Caco-2 (cell line): ENCODE measurements around the gene MAP7. TPM values are rescaled to one million over a fixed set of nuclear protein-coding genes. Genes with fewer than 3 reads are reported as not detected.
"Not testable (repeated sequence)": the region's sequence is repeated elsewhere in the genome, so short reads cannot be mapped to it uniquely, and the experiment has no call there.

Source experiments
- BruUV-seq: library from RNA; stranded (reverse); fragments of 400-500 nt; replicated peaks from 2 replicates; lab custom pipeline; 2021; lab: Mats Ljungman, UMichigan
- CTCF ChIA-PET: fragments of 300-600 bp; sonication (Branson Sonifier 250); formaldehyde crosslinking; loops from one replicate; lab custom pipeline; 2022; ENCODE audit warnings: antibody characterized with exemption; lab: Charles Lee
- POLR2A ChIA-PET: fragments of 300-600 bp; sonication (Branson Sonifier 250); formaldehyde crosslinking; loops from one replicate; lab custom pipeline; 2022; ENCODE audit warnings: antibody characterized with exemption; lab: Charles Lee
- DNase-seq, 2 experiments: peaks; one replicate each; pipeline versions ENCODE4 v3.0.0 to v3.0.0-alpha.2; 2020 to 2022
- H3K27me3 ChIP-seq: replicated peaks from 2 replicates; pipeline ENCODE4 v1.6.0; 2011; ENCODE audit warnings: low read length; ENCODE audit not compliant: control insufficient read depth, insufficient read depth
- H3K36me3 ChIP-seq: 2 replicates; pipeline ENCODE4 v1.5.1; 2011; ENCODE audit warnings: low read length; ENCODE audit not compliant: control insufficient read depth, insufficient read depth
- H3K4me1 ChIP-seq: fragments of 250-450 bp; sonication (Bioruptor Pico); 2 replicates; pipeline ENCODE4 v1.5.1; 2020; ENCODE audit warnings: mild to moderate bottlenecking
- H3K4me3 ChIP-seq: 2 replicates; pipeline ENCODE4 v1.5.1; 2011; ENCODE audit warnings: low read depth, mild to moderate bottlenecking, control low read depth, low read length
- H3K9me3 ChIP-seq: fragments of 250-450 bp; sonication (Bioruptor Pico); 2 replicates; pipeline ENCODE4 v1.5.1; 2020; ENCODE audit warnings: mild to moderate bottlenecking, moderate library complexity
- H3K27ac Mint-ChIP-seq: one replicate; pipeline ENCODE4 v1.8.0; 2022; ENCODE audit warnings: mixed read lengths; ENCODE audit not compliant: unreplicated experiment
- H3K27me3 Mint-ChIP-seq: one replicate; pipeline ENCODE4 v1.8.0; 2022; ENCODE audit warnings: mixed read lengths; ENCODE audit not compliant: insufficient read depth, unreplicated experiment
- H3K36me3 Mint-ChIP-seq: one replicate; pipeline ENCODE4 v1.8.0; 2022; ENCODE audit warnings: mild to moderate bottlenecking, mixed read lengths; ENCODE audit not compliant: insufficient read depth, unreplicated experiment
- H3K4me1 Mint-ChIP-seq: one replicate; pipeline ENCODE4 v1.8.0; 2022; ENCODE audit warnings: low read depth, mixed read lengths; ENCODE audit not compliant: unreplicated experiment
- H3K4me3 Mint-ChIP-seq: one replicate; pipeline ENCODE4 v1.8.0; 2022; ENCODE audit warnings: mild to moderate bottlenecking, moderate library complexity, mixed read lengths; ENCODE audit not compliant: unreplicated experiment
- H3K9me3 Mint-ChIP-seq: one replicate; pipeline ENCODE4 v1.8.0; 2022; ENCODE audit warnings: mixed read lengths; ENCODE audit not compliant: unreplicated experiment
- intact Hi-C: fragments of 100-400 bp; cut with micrococcal nuclease; formaldehyde crosslinking; loops from one replicate; pipeline ENCODE4 v1.10.0; 2022; ENCODE audit not compliant: unreplicated experiment
- total RNA-seq: library from RNA; stranded (reverse); gene quantifications from 2 replicates; pipeline ENCODE4 v1.2.3, GENCODE V29; 2022
- TF ChIP-seq, protein P1 (sequence below), 2 experiments: fragments of 200-600 bp in 1 of 2; IDR thresholded peaks; 1 replicate in 1 of 2; 2 replicates in 1 of 2; pipeline versions ENCODE4 v1.5.1 to v1.8.0; 2011 to 2022; ENCODE audit warnings: antibody characterized with exemption in 1 of 2, control low read depth in 1 of 2, inconsistent platforms in 1 of 2, low read depth in 1 of 2, low read length in 1 of 2, mild to moderate bottlenecking in 1 of 2, moderate library complexity in 1 of 2; ENCODE audit not compliant: insufficient read depth in 1 of 2, severe bottlenecking in 1 of 2, unreplicated experiment in 1 of 2

Gene MAP7
- total RNA-seq, 1 experiment from 2014 or later: 55.3 TPM

DNA sequence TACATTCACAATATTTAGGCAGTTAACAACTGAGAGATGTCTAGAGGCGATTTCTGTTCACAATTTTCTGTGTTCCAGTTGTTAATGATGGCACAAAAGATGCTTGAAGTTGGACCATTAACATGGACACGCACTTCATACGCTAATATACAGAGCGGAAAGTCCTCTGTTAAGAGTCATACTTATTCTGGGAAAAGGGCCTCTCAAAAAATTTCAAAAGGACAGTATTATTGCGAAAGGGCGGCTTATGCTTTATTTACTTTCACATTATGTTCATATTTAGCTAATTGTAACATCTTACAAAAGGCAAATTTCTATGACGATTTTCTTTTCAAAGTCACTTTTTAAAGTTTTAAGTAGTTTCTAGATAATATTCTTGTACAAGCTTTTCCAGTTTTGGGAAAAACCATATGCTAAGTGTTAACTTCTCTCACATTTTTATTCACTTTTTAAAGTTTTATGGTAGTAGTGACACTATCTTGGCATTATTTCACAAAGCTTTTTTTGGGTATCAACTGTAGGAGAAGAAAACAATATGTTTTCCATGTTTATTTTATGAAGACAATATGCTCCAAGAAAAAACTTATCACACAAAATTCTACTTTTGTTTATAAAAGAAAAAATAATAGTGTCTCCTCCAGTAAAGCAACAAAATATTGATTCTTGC is 62.3 kb downstream of the MAP7 start:
- Histone ChIP-seq H3K4me3 (no peak overlapping the region), H3K27me3 (no peaks in the 10 kb centered on the region), H3K9me3 (no peaks in the 10 kb centered on the region), H3K36me3 (no peaks in the 10 kb centered on the region), H3K4me1 (no peaks in the 10 kb centered on the region)
- no peak overlapping the region for H3K4me3 Mint-ChIP-seq
- no peaks in the 10 kb centered on the region for H3K27me3 Mint-ChIP-seq
- no TSS peak for BruUV-seq
- no peak for DNase-seq
- ChIA-PET POLR2A (no interaction called here), CTCF (no interaction called here)
- no peaks in the 10 kb centered on the region for H3K9me3 Mint-ChIP-seq
- H3K36me3 Mint-ChIP-seq: no peaks in the 10 kb centered on the region
- no peaks in the 10 kb centered on the region for H3K4me1 Mint-ChIP-seq
- no peak overlapping the region for H3K27ac Mint-ChIP-seq
- TF ChIP-seq, protein P1, sequence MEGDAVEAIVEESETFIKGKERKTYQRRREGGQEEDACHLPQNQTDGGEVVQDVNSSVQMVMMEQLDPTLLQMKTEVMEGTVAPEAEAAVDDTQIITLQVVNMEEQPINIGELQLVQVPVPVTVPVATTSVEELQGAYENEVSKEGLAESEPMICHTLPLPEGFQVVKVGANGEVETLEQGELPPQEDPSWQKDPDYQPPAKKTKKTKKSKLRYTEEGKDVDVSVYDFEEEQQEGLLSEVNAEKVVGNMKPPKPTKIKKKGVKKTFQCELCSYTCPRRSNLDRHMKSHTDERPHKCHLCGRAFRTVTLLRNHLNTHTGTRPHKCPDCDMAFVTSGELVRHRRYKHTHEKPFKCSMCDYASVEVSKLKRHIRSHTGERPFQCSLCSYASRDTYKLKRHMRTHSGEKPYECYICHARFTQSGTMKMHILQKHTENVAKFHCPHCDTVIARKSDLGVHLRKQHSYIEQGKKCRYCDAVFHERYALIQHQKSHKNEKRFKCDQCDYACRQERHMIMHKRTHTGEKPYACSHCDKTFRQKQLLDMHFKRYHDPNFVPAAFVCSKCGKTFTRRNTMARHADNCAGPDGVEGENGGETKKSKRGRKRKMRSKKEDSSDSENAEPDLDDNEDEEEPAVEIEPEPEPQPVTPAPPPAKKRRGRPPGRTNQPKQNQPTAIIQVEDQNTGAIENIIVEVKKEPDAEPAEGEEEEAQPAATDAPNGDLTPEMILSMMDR (IDR thresholded peaks at IDR 0.05; ENCODE audit: insufficient read depth in 1 of 2, low read depth in 1 of 2, low read length in 1 of 2, severe bottlenecking in 1 of 2, unreplicated experiment in 1 of 2): no peak
- intact Hi-C loops: no loop called here

DNA sequence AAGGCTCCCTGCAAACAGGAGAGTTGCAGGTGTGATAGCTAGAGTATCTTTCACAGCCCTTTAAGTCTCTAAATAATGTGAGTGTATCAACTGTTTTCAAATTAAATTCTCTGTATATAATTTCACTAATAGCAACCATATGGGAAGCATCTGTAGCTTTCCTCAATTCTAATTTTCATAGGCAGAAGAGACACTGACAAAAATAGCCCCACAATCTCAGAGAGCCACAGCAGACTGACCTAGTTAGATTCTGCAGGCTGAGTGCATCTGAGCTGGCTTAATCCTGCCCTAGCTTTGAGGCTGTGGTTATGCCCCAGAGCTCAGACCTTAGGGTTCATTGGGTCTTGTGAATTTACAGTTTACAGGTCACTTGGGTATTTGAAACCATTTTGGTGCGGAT is 63.9 kb downstream of the MAP7 start:
- H3K27me3 Mint-ChIP-seq: no peaks in the 10 kb centered on the region
- Histone ChIP-seq H3K27me3 (no peaks in the 10 kb centered on the region), H3K4me1 (no peaks in the 10 kb centered on the region), H3K4me3 (no peak overlapping the region), H3K36me3 (no peaks in the 10 kb centered on the region), H3K9me3 (no peaks in the 10 kb centered on the region)
- ChIA-PET CTCF (no interaction called here), POLR2A (no interaction called here)
- H3K27ac Mint-ChIP-seq: no peak overlapping the region
- H3K36me3 Mint-ChIP-seq: no peaks in the 10 kb centered on the region
- intact Hi-C loops: no loop called here
- TF ChIP-seq, protein P1 (IDR thresholded peaks at IDR 0.05; ENCODE audit: insufficient read depth in 1 of 2, low read depth in 1 of 2, low read length in 1 of 2, severe bottlenecking in 1 of 2, unreplicated experiment in 1 of 2): no peak
- BruUV-seq: no TSS peak
- H3K9me3 Mint-ChIP-seq: no peaks in the 10 kb centered on the region
- no peak for DNase-seq
- no peak overlapping the region for H3K4me3 Mint-ChIP-seq
- no peaks in the 10 kb centered on the region for H3K4me1 Mint-ChIP-seq

DNA sequence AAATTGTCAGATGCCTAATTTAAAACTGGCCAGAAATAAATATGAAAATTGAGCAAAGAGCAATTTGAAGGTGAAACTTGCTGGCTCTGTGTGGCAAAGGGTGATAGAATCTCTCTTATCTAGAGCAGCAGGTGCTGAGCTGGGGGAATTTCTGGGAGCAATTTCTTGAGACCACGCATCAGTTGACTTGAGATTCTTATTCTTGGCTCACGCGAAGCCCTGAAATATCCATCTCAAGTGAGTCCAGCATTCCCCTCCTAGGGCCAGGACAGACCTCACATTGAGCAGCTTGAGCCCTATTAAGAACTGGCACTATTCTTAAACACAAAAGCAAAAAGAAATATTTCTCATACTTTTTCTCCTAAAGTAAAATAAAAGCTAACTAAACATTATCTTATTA is 66.3 kb downstream of the MAP7 start:
- H3K27me3 ChIP-seq: no peaks in the 10 kb centered on the region
- no peaks in the 10 kb centered on the region; the same call in 1 of the 2 replicates for H3K9me3 ChIP-seq
- H3K27me3 Mint-ChIP-seq: no peaks in the 10 kb centered on the region
- POLR2A ChIA-PET: no interaction called here
- BruUV-seq: no TSS peak
- no peaks in the 10 kb centered on the region for H3K36me3 Mint-ChIP-seq
- no peaks in the 10 kb centered on the region for H3K4me1 Mint-ChIP-seq
- no peak overlapping the region for H3K4me3 Mint-ChIP-seq
- H3K9me3 Mint-ChIP-seq: peaks cover 8% of the 10 kb centered on the region
- TF ChIP-seq, protein P1 (IDR thresholded peaks at IDR 0.05; ENCODE audit: insufficient read depth in 1 of 2, low read depth in 1 of 2, low read length in 1 of 2, severe bottlenecking in 1 of 2, unreplicated experiment in 1 of 2): no peak
- H3K36me3 ChIP-seq: no peaks in the 10 kb centered on the region
- H3K4me3 ChIP-seq: no peak overlapping the region
- DNase-seq: no peak
- intact Hi-C loops: no loop called here
- no peaks in the 10 kb centered on the region for H3K4me1 ChIP-seq
- H3K27ac Mint-ChIP-seq: no peak overlapping the region
- CTCF ChIA-PET: no interaction called here

DNA sequence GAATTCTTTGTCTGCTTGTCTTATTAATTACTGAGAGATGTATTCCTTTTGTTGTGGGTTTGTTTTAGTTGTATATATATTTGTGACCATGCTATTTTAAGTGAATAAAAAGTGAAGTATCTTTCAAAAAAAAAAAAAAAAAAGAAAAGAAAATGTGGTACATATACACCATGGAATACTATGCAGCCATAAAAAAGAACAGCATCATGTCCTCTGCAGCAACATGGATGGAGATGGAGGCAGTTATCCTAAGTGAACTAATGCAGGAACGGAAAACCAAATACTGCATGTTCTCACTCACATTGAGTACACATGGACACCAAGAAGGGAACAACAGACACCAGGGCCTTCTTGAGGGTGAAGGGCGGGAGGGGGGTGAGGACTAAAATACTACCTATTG is 67.2 kb downstream of the MAP7 start:
- CTCF ChIA-PET, H3K36me3 Mint-ChIP-seq, H3K27me3 Mint-ChIP-seq, H3K9me3 ChIP-seq, H3K36me3 ChIP-seq, H3K4me1 Mint-ChIP-seq, POLR2A ChIA-PET, intact Hi-C loops, H3K27me3 ChIP-seq, H3K27ac Mint-ChIP-seq, H3K4me3 ChIP-seq, H3K4me3 Mint-ChIP-seq, BruUV-seq, DNase-seq, H3K4me1 ChIP-seq: not testable (repeated sequence)
- H3K9me3 Mint-ChIP-seq: peaks cover 14% of the 10 kb centered on the region
